K562 (cell line): Measurements from ENCODE around the gene ZNF609. TPM values are rescaled to one million over a fixed set of nuclear protein-coding genes. Genes with fewer than 3 reads are reported as not detected.

Source experiments
- ATAC-seq: fragments of 200-7000 bp; cut with Tn5 transposase; 3 replicates; pipeline ENCODE4 v1.9.1; 2020; ENCODE audit warnings: moderate library complexity
- BruUV-seq: library from RNA; stranded (reverse); fragments of 400-500 nt; replicated peaks from 2 replicates; lab custom pipeline; 2021; lab: Mats Ljungman, UMichigan
- CTCF ChIA-PET: fragments of 300-600 bp; formaldehyde crosslinking; extraction: SDS; loops from one replicate; lab custom pipeline; 2021; ENCODE audit warnings: low intra/inter-chr PET ratio; lab: Yijun Ruan, JAX
- POLR2A ChIA-PET: fragments of 300-600, 350-650 bp; sonication (Branson Sonifier 250); formaldehyde crosslinking; extraction: SDS; loops from one replicate; lab custom pipeline; 2021; ENCODE audit warnings: antibody characterized with exemption, inconsistent platforms; lab: Yijun Ruan, JAX
- DNase-seq, 4 experiments: peaks; one replicate each; pipeline versions ENCODE4 v3.0.0 to v3.0.0-alpha.2; 2011 to 2018; ENCODE audit warnings: low spot score in 3 of 4, mixed read lengths in 3 of 4; ENCODE audit errors: extremely low read depth in 1 of 4
- FAIRE-seq: peaks from 2 replicates; lab custom pipeline; 2011; peaks lifted over from hg19 to GRCh38; lab: Jason Lieb, UNC
- H2AFZ ChIP-seq: 2 replicates; pipeline ENCODE4 v1.6.0; 2011; ENCODE audit warnings: low read depth, low read length, control low read depth, inconsistent platforms
- H3K27ac ChIP-seq: fragments of 200-600 bp; 3 replicates; pipeline ENCODE4 v1.8.0; 2011; ENCODE audit warnings: low read depth, mild to moderate bottlenecking, control low read depth, inconsistent platforms, low read length, moderate library complexity, mixed read lengths; ENCODE audit errors: extremely low read depth
- H3K27me3 ChIP-seq, 2 experiments: fragments of 300-600 bp in 1 of 2; 2 replicates in 1 of 2; 3 replicates in 1 of 2; pipeline versions ENCODE4 v1.6.0 to v1.8.0; 2011; ENCODE audit warnings: inconsistent platforms in 2 of 2, low read length in 2 of 2, mild to moderate bottlenecking in 1 of 2, mixed read lengths in 1 of 2, moderate library complexity in 1 of 2; ENCODE audit not compliant: control insufficient read depth in 2 of 2, insufficient read depth in 2 of 2
- H3K36me3 ChIP-seq: fragments of 300-600 bp; 3 replicates; pipeline ENCODE4 v1.8.0; 2011; ENCODE audit warnings: mild to moderate bottlenecking, low read length, inconsistent platforms; ENCODE audit not compliant: control insufficient read depth, insufficient read depth
- H3K4me1 ChIP-seq, 2 experiments: fragments of 200-600 bp in 1 of 2; replicated peaks in 1 of 2; 2 replicates in 1 of 2; 3 replicates in 1 of 2; pipeline versions ENCODE4 v1.5.1 to v1.8.0; 2011; ENCODE audit warnings: inconsistent platforms in 2 of 2, low read length in 2 of 2, mild to moderate bottlenecking in 1 of 2, mixed read lengths in 1 of 2, moderate library complexity in 1 of 2; ENCODE audit not compliant: control insufficient read depth in 2 of 2, insufficient read depth in 2 of 2
- H3K4me2 ChIP-seq: 2 replicates; pipeline ENCODE4 v1.6.1; 2011; ENCODE audit warnings: low read length, control low read depth, inconsistent platforms, mixed read lengths; ENCODE audit not compliant: insufficient read depth
- H3K4me3 ChIP-seq: fragments of 200-600 bp; sonication (generic), shearing (Covaris generic); 2 replicates; pipeline ENCODE4 v1.5.1; 2016; ENCODE audit warnings: control low read depth, inconsistent platforms
- H3K79me2 ChIP-seq: fragments of 200-600 bp; 3 replicates; pipeline ENCODE4 v1.8.0; 2011; ENCODE audit warnings: low read length, inconsistent platforms; ENCODE audit not compliant: control insufficient read depth, insufficient read depth
- H3K9ac ChIP-seq, 2 experiments: 2 replicates each; pipeline versions ENCODE4 v1.6.0 to v1.6.1; 2011; ENCODE audit warnings: low read depth in 2 of 2, low read length in 2 of 2, control low read depth in 1 of 2, inconsistent platforms in 1 of 2, mild to moderate bottlenecking in 1 of 2, mixed read lengths in 1 of 2; ENCODE audit not compliant: insufficient read depth in 1 of 2
- H3K9me1 ChIP-seq: one replicate; pipeline ENCODE4 v1.6.0; 2011; ENCODE audit warnings: inconsistent platforms, mild to moderate bottlenecking, low read length, moderate library complexity; ENCODE audit not compliant: control insufficient read depth, insufficient read depth
- H3K9me3 ChIP-seq: replicated peaks from 2 replicates; pipeline ENCODE4 v1.5.1; 2011; ENCODE audit warnings: low read depth, low read length, inconsistent platforms; ENCODE audit not compliant: control insufficient read depth, insufficient read depth
- H4K20me1 ChIP-seq: replicated peaks from 2 replicates; pipeline ENCODE4 v1.6.1; 2011; ENCODE audit warnings: low read length, inconsistent platforms, mixed read lengths; ENCODE audit not compliant: control insufficient read depth, insufficient read depth
- DMBX1 ChIP-seq: fragments of 250-450 bp; sonication (Bioruptor Pico); IDR thresholded peaks from 2 replicates; pipeline ENCODE4 v1.8.0; 2022; ENCODE audit warnings: inconsistent platforms, mild to moderate bottlenecking, moderate library complexity, borderline replicate concordance
- RBM22 ChIP-seq: fragments of 200-400 bp; formaldehyde crosslinking; IDR thresholded peaks from 2 replicates; pipeline ENCODE4 v1.6.1; 2018; ENCODE audit warnings: low read length, low read depth; ENCODE audit not compliant: poor library complexity, severe bottlenecking
- SLC30A9 ChIP-seq: fragments of 250-450 bp; sonication (Bioruptor Pico); IDR thresholded peaks from 2 replicates; pipeline ENCODE4 v1.8.0; 2022; ENCODE audit warnings: mild to moderate bottlenecking, moderate library complexity
- SPI1 ChIP-seq: IDR thresholded peaks from 2 replicates; pipeline ENCODE4 v1.6.1; 2011; ENCODE audit warnings: low read depth, low read length, control low read depth, borderline replicate concordance
- TAF7 ChIP-seq: fragments of 450-650 bp; IDR thresholded peaks from 2 replicates; pipeline ENCODE4 v1.6.1; 2016; ENCODE audit warnings: missing genetic modification characterization, missing compliant biosample characterization
- ZNF212 ChIP-seq: fragments of 450-650 bp; formaldehyde crosslinking; IDR thresholded peaks from 2 replicates; pipeline ENCODE4 v1.4.0; 2020; ENCODE audit warnings: mild to moderate bottlenecking
- WGBS: fragments of 100-300 bp; shearing (Covaris generic); methylation state at CpG from one replicate; pipeline ENCODE4 v1.1.6; 2016; ENCODE audit warnings: low coverage, mixed read lengths; ENCODE audit not compliant: insufficient coverage; ENCODE audit errors: missing lambda C conversion rate; 5-methylcytosine and 5-hydroxymethylcytosine counted together
- in situ Hi-C: fragments of 300-500 bp; cut with MboI; formaldehyde crosslinking; loops from 4 replicates; pipeline ENCODE4 v1.15.0; 2018; ENCODE audit warnings: inconsistent platforms, mixed read lengths
- intact Hi-C: fragments of 100-400 bp; cut with micrococcal nuclease; formaldehyde crosslinking; loops from 2 replicates; pipeline ENCODE4 v1.14.2; 2022
- polyA plus RNA-seq, 8 experiments: library from polyadenylated mRNA; depleted of rRNA in 4 of 8; stranded (reverse) in 5 of 8; unstranded in 3 of 8; fragments of >200 nt; fragmentation: Nextera tagmentation in 2 of 8; fragmentation: Illumina TruSeq in 1 of 8; extraction: Ambion mirVana in 2 of 8; extraction: Trizol in 1 of 8; gene quantifications; 2 replicates each; pipeline versions ENCODE4 v1.2.1 to v1.2.3, GENCODE V29; 2011 to 2014; ENCODE audit warnings: inconsistent platforms in 1 of 8, missing spikeins in 1 of 8
- total RNA-seq, 7 experiments: library from RNA; depleted of rRNA in 6 of 7; stranded (reverse); fragments of >200 nt in 6 of 7; fragmentation: Illumina TruSeq in 2 of 7; extraction: Trizol in 2 of 7; gene quantifications; 2 replicates each; pipeline versions ENCODE4 v1.2.1 to v1.2.3, GENCODE V29; 2011 to 2021; ENCODE audit warnings: low replicate concordance in 1 of 7

The ZNF609 gene
- total and polyA plus RNA-seq, 9 of the 15 experiments (the other 6 are each of a cell fraction or from before 2014, with no cell fraction given) = 3.0 to 38.7 (median 17.8) TPM

- H3K4me1 ChIP-seq = peaks cover 0 to 17% of the 10 kb centered on the region in 2 experiments; a peak in 3 of 5 replicates
- in situ Hi-C loops = no loop called here
- peak overlapping the region; percentile 6; the same call in 1 of the 3 replicates for H3K27ac ChIP-seq
- TF ChIP-seq SPI1 (no peak), SLC30A9 (no peak), TAF7 (no peak), ZNF212 (CRISPR knock-in tag) (no peak), RBM22 (no peak), DMBX1 (CRISPR knock-in tag) (no peak)
- DNase-seq (no peak), ATAC-seq (peak; percentile 55), FAIRE-seq (no peak)
- H3K4me3 ChIP-seq = no peak overlapping the region
- intact Hi-C loops = no loop called here
- peaks cover 19% of the 10 kb centered on the region; the same call in 1 of the 2 replicates for H4K20me1 ChIP-seq
- peaks cover 3% of the 10 kb centered on the region for H3K9me1 ChIP-seq
- H3K4me2 ChIP-seq = no peak overlapping the region; the same call in 1 of the 2 replicates
- no peak overlapping the region for H2AFZ ChIP-seq
- BruUV-seq = no TSS peak
- no peaks in the 10 kb centered on the region for H3K27me3 ChIP-seq
- no peak overlapping the region for H3K9ac ChIP-seq
- no peaks in the 10 kb centered on the region for H3K36me3 ChIP-seq
- POLR2A ChIA-PET = interaction anchor here (0.6 to 1.1 kb wide), 5 partner anchors 10 to 64 kb away, joined by 3 to 5 read pairs (median 4); no protein-coding TSS in a partner anchor
- WGBS = 47% methylated on average over 1 of the region's 1 CpG
- peaks cover 94% of the 10 kb centered on the region for H3K79me2 ChIP-seq
- CTCF ChIA-PET = no interaction called here
- H3K9me3 ChIP-seq = no peaks in the 10 kb centered on the region
Measured at GRCh38 chr15:64521201-64521600, 60.8 kb downstream of the ZNF609 start.
